Lower leg skin (tissue), 3 donors: ENCODE data around the gene MGRN1.

Experiments used
- CTCF ChIP-seq, 3 donors: fragments of 450-650 bp; IDR thresholded peaks; one replicate each; pipeline ENCODE4 v1.5.1; 2016; ENCODE audit warnings: antibody characterized with exemption in 3 of 3, mild to moderate bottlenecking in 3 of 3, moderate library complexity in 2 of 3
- POLR2A ChIP-seq, 2 donors: fragments of 450-650 bp; IDR thresholded peaks; one replicate each; pipeline ENCODE4 v1.6.1; 2016 to 2017; ENCODE audit warnings: antibody characterized with exemption in 2 of 2, mild to moderate bottlenecking in 1 of 2, moderate library complexity in 1 of 2

- TF ChIP-seq CTCF (IDR thresholded peaks at IDR 0.05): no peak
- TF ChIP-seq POLR2A (IDR thresholded peaks at IDR 0.05): no peak
Observed at GRCh38 chr16:4652561-4652960, 27.9 kb downstream of the MGRN1 start.
